ENCODE measurements around the gene SLBP.

The SLBP gene

DNA sequence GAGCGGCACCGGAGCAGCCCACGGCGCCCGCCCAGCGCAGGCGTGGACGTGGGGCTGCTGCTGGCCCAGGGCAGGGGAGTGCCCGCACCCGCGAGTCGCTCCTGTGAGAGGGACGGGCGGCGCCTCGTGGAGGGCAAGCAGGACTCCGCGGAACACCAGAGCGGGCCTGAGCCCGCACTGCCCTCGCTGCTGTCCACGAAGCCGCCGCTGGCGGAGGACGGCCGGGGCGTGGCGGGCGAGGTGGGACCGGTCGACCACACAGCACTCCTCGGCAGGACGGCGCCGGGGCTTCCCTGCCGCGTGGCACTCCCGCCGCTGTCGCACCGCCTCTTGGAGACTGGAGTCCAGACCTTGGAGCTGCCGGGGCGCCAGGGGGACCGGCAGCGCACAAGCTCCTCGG is 57.0 kb downstream of the SLBP start:
- no peak for DNase-seq (ENCODE audit: low read depth in 2 of 2)

DNA sequence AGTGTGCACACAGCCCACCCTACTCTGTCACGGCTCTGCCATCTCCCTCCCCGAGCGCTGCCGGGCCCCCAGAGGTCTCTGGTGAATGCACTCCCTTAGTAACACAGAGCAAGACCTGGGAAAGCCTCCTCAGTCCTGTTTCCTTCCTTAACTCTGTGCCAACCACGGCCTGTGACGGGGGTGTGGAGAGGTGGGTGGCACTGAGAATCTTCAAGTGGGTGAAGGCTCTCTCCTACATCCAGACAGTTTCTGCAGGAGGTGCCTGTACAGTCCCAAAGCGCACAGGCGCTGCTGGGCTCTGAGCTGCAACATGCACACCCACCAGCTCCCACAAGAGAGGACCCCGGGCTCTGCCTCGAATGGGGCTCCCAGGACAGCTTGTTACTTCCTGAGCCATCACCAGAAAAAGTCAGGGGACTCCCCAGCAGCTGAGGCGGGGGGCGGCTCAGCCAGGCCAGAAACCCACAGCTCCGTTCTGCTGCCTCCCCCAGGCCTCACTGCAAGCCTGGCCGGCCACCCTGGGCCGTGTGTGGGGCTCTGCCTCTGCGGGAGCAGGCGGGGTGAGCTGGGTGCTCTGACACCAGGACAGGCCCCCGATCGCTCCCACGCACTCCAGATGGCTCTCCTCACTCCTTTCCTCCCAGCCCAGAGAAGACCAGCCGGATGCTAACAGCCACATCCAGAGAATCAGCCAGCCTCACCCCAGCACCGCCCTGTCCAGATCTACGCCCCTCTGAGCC is 57.7 kb downstream of the SLBP start:
- DNase-seq (ENCODE audit: low read depth in 2 of 2): no peak

DNA sequence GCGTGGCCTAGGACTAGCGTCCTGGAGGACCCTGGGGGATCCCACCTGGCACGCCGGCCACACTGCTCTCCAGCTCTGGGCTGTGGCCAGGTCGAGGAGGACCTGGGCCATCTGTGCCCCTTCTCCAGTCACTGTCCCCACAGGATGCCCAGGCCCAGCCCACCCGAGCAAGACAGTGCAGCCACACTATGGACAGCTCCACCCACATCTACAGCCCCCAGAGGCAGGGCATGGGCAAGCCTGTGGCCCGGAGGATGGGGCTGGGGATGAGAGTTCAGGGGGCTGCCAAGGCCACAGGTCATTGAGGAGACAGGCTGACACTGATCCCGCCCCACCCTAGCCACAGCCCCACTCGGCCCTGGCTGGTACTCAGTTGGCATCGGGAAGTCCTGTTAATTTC is 58.3 kb downstream of the SLBP start:
- DNase-seq (ENCODE audit: low read depth in 2 of 2): no peak

DNA sequence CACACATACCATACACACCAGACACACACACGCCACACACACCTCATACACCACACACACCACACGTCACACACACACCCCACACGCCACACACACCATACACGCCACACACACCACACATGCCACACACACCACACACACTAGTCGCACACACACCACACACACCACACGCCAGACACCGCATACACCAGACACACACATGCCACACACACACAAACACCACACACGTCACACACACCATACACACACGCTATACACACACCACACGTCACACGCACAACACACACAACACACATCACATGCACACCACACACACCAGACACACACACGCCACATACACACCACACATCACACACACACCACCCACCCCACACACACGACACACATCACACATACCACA is 60.0 kb downstream of the SLBP start:
- DNase-seq (ENCODE audit: low read depth in 2 of 2): no peak

DNA sequence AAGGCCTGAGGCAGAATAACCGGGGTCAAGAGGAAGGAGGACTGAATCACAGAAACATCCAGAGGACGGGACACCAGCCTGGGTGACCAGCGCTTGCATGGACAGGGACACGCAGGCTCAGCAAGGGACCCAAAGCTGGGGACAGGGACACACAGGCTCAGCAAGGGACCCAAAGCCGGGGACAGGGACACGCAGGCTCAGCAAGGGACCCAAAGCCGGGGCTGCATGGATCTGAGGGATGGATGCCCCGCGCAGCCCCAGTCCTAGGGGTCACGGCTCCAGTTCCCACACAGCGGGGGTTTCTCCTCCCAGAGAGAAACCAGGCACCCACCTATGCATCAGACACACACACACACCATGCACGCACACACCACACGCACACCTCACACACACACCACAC is 60.5 kb downstream of the SLBP start:
- no peak for DNase-seq (ENCODE audit: low read depth in 2 of 2)

DNA sequence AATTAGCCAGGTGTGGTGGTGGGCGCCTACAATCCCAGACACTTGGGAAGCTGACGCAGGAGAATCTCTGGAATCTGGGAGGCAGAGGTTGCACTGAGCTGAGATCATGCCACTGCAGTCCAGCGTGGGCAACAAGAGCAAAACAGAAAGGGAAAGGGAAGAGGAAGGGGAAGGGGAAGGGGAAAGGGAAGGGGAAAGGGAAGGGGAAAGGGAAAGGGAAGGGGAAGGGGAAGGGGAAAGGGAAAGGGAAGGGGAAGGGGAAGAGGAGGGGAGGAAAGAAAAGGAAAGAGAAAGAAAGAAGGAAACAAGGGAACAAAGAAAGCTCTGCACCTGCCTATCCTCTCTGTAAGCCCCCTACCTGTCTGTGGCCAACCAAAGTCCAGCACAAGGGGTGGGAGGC is 63.2 kb downstream of the SLBP start:
- DNase-seq (ENCODE audit: low read depth in 2 of 2): no peak

DNA sequence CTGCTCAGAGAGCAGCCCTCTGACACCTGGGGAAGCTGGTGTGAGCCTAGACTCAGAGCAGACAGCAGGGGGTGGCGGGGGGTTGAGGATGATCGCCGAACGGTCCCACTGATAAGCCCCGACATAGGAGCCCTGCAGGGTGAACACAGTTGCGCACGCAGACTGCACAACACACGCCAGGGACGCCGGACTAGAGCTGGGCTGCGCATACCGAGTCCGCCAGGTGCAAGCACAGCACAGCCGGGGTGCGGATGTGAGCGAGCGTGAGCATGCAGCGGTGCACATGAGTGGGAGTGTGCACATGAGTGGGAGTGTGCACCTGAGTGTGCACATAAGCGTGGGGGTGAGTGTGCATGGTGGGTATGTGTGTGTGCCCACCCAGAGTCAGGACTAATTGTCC is 64.7 kb downstream of the SLBP start:
- no peak for DNase-seq (ENCODE audit: low read depth in 2 of 2)

DNA sequence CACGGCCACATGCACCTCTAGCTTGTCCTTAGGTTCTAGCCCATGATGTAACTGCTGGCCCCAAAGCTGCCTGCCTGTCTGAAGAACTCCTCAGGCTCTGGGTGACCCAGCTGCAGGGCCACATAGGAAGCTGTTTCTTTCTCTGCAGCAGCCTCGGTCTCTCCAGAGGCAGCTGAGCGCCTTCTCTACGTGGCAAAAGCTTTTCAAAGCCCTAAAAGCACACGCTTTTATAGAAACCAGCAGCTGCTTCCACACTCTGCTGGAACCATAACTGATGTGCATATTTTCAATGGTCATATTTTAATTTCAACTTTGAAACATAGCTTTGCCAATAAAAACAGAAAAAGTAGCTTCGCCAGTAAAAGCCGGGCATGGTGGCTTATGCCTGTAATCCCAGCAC is 65.4 kb downstream of the SLBP start:
- no peak for DNase-seq (ENCODE audit: low read depth in 2 of 2)

DNA sequence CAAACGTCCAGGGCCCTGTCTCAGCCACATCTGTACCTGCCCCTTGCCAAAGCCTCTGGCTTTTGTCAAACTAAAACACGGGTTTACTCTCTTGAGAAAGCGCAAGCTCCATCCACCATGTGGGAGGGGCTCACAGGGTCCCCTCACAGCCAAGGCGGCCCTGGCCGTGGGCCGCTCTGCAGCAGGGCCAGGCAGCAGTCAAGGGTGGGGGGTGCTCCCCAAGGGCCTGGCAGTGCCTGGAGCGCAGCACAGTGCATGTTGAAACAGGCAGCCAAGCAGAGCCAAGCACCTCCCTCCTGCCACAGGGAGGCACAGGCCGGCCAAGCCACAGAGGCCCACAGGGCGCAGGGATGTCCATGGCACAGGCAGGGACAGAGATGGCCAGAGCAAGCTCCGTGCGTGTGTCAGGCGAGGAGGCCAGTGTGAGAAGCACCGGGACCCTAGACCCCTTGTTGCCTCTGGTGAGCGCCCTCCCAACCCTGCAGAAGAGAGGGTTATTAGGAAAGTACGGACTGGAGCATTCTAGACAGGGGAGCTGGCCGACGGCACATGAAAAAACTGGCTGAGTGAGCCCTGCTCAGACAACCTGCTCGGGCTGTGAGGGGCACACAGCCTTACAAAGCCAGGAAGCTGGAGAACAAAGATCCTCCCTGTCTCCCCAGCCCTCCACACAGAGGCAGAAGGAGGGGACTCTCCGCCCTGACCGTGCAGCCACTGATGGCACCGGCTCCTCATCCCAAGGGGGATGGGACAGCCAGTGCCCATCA is 67.0 kb downstream of the SLBP start:
- no peak for DNase-seq (ENCODE audit: low read depth in 2 of 2)

DNA sequence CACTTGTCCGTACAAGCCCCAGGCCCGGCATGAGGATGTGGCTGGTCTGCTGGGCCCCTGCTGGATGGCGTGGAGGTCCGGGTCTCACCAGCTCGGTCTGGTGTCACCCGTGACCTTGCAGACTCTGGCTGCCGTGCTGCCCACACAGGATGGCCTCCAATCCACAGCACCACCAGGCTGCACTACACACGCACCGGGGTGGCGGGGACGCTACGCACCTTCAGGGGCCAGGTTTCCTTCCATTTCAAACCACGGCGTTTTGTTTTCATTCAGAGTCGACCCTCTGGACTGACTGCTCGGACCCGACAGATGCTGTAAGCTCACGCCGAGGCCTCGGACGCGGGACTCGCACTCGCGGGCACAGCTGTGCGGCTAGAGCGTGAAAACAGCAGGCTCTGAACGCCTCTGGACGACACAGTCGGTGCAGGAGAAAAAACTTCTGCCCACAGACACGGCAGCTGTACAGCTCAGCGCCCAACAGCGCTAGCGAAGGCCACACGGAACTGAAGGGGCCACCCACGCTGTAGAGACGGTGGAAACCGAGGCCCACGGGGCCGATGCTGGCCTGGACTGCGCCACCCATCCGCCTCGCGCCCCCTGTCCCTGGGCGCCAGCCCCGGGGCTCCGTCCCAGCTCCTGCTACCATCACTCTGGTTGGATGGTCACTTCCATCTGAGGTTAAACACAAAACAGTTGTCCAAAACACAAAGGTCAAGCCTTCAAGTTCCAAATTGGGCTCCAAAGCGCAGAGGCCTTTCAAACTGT is 68.0 kb downstream of the SLBP start:
- no peak for DNase-seq (ENCODE audit: low read depth in 2 of 2)

Measured in stimulated activated CD8-positive, alpha-beta memory T cell treated with anti-CD3 and anti-CD28 coated beads, Interleukin-15, amount 100 ng/mL, for 48 hours (primary cell).